Measurements from ENCODE around the gene HUS1.
"Not testable (repeated sequence)": the region's sequence is repeated elsewhere in the genome, so short reads cannot be mapped to it uniquely, and the experiment has no call there.

HUS1 gene

GRCh38 chr7:47923081-47923875, 56.1 kb downstream of the HUS1 start:
- not testable (repeated sequence) for DNase-seq (ENCODE audit: low spot score)

DNA sequence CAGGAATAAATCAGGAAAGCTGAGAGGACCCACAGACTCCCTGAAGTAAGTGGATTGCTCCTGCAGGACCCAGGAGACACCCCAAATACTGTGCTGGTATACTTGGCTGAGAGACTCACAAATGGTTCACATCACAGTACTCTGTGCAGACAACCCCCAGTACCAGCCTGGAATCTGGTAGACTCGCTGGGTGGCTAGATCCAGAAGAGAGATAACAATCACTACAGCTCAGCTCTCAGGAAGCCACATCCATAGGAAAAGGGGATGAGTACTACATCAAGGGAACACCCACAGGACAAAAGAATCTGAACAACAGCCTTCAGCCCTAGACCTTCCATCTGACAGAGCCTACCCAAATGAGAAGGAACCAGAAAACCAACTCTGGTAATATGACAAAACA, 62.9 kb downstream of the HUS1 start:
- not testable (repeated sequence) for DNase-seq (ENCODE audit: low spot score)

DNA sequence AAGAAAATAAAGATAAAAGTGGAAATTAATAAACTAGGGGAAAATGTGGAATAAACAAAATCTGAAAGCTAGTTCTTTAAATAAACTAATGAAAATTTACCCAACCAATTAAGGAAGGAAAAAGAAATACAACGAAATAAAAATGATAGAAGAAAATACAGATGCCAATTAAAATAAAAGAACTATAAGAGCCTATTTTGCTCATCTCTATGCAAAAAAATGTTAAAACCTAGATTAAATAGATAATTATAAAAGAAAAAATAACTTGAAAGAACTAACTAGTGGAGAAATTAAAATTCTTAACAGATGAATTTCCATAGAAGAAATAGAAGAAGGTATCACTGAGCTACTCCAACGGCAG, 63.8 kb downstream of the HUS1 start:
- no peak for DNase-seq (ENCODE audit: low spot score)

DNA sequence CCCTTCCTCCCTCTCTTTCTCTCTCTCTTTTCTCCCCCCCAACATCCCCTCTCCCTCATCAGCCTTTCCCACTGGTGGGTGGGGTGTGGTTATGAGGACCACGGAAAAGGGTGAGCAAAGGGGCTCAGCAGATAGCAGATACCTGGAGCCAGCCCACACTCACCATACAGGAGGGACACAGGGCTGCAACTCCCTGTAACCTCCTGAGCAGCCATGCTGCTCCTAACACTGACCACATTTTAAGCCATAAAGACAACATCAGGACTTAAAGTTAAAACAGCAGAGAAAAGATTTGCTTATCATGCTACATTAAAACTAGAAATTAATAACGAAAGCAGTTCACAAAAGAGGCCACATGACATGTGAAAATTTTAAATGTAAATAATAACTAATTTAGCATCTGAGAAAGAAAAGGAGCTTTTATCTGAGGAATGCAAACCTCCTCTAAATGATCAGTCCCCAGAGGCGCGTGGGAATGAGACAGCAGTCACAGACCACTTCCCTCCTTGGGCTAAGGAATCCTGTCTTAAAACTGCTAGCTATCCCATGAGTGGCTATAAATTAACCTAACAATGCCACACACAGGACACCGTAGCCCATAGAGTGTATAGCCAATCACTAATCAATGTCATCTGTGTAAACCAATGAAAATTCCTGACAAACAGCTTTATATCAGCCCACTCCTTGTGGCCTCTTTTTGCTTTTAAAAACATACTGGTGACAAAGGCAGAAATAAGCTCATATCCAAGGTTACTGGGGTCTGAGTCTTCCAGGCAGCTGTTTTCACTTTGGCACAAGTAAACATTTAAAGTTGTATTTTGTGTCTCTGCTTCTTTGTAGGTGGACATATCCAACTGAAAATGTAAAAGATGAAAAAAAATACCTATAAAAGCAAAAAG, 64.4 kb downstream of the HUS1 start:
- DNase-seq (ENCODE audit: low spot score): no peak

Data from CD4-positive, alpha-beta T cell treated with Interleukin-6 at 100 ng/mL for 8 hours (primary cell).